Ovary (tissue), 3 donors: ENCODE data around the gene LAPTM5.

Experiments used
- CTCF ChIP-seq, 3 donors: fragments of 450-650 bp in 2 of 3; fragments of 200-600 bp in 1 of 3; IDR thresholded peaks; one replicate each; pipeline versions ENCODE4 v1.5.1 to v1.8.0; 2016 to 2022; ENCODE audit warnings: antibody characterized with exemption in 3 of 3, mild to moderate bottlenecking in 1 of 3
- EP300 ChIP-seq: sonication (generic); formaldehyde crosslinking; IDR thresholded peaks from one replicate; pipeline ENCODE4 v1.6.1; 2017; ENCODE audit warnings: antibody characterized with exemption
- donor health status: DM: no; HTN: no; CAD: no.

- no peak for TF ChIP-seq CTCF (IDR thresholded peaks at IDR 0.05)
- no peak for TF ChIP-seq EP300
Observed at GRCh38 chr1:30758785-30759380, 1.3 kb upstream of the LAPTM5 start.
